Peyer's patch (tissue), 4 donors: ENCODE measurements around the gene TNS3.

Experiments
- CTCF ChIP-seq, 6 experiments: fragments of 450-650 bp in 4 of 6; fragments of 200-600 bp in 2 of 6; sonication (generic) in 1 of 6; IDR thresholded peaks; one replicate each; pipeline ENCODE4 v1.5.1; 2017 to 2019; ENCODE audit warnings: antibody characterized with exemption in 6 of 6, mild to moderate bottlenecking in 3 of 6, moderate library complexity in 1 of 6
- POLR2A ChIP-seq, 2 donors: fragments of 450-650 bp; IDR thresholded peaks; one replicate each; pipeline ENCODE4 v1.5.1; 2017; ENCODE audit warnings: antibody characterized with exemption in 2 of 2, mild to moderate bottlenecking in 2 of 2, moderate library complexity in 2 of 2

GRCh38 chr7:47285860-47286491, 295.9 kb downstream of the TNS3 start:
- TF ChIP-seq CTCF (IDR thresholded peaks at IDR 0.05) (no peak), POLR2A (IDR thresholded peaks at IDR 0.05) (no peak)
